PC-3 (cell line): Measurements from ENCODE around the gene MLST8. TPM values are rescaled to one million over a fixed set of nuclear protein-coding genes. Genes with fewer than 3 reads are reported as not detected.

Source experiments
- ATAC-seq: fragments of 200-7000 bp; cut with Tn5 transposase; 2 replicates; pipeline ENCODE4 v1.9.1; 2020; ENCODE audit warnings: mild to moderate bottlenecking, moderate library complexity
- BruUV-seq: library from RNA; stranded (reverse); fragments of 400-500 nt; replicated peaks from 2 replicates; lab custom pipeline; 2021; lab: Mats Ljungman, UMichigan
- CTCF ChIA-PET: fragments of 300-600 bp; sonication (Branson Sonifier 250); formaldehyde crosslinking; loops from one replicate; lab custom pipeline; 2022; ENCODE audit warnings: antibody characterized with exemption; lab: Charles Lee
- POLR2A ChIA-PET: fragments of 300-600 bp; sonication (Branson Sonifier 250); formaldehyde crosslinking; loops from one replicate; lab custom pipeline; 2022; ENCODE audit warnings: antibody characterized with exemption; ENCODE audit not compliant: unreplicated experiment; lab: Charles Lee
- DNase-seq: peaks from one replicate; pipeline ENCODE4 v3.0.0-alpha.2; 2015
- H2AFZ ChIP-seq: fragments of 300-600 bp; sonication (generic); 2 replicates; pipeline ENCODE4 v1.6.0; 2016; ENCODE audit warnings: antibody characterized with exemption, low read length
- H3F3A ChIP-seq: fragments of 300-600 bp; sonication (generic); one replicate; pipeline ENCODE4 v1.6.0; 2017; ENCODE audit warnings: antibody characterized with exemption, low read length, control low read depth, mild to moderate bottlenecking; ENCODE audit not compliant: unreplicated experiment
- H3K27ac ChIP-seq: fragments of 300-600 bp; sonication (generic); 2 replicates; pipeline ENCODE4 v1.5.1; 2016; ENCODE audit warnings: mild to moderate bottlenecking, low read length
- H3K27me3 ChIP-seq: fragments of 300-600 bp; sonication (generic); 2 replicates; pipeline ENCODE4 v1.6.1; 2016; ENCODE audit warnings: low read length, mixed read lengths
- H3K36me3 ChIP-seq: fragments of 300-600 bp; sonication (generic); 2 replicates; pipeline ENCODE4 v1.6.1; 2016; ENCODE audit warnings: low read depth, mixed run types, low read length, mixed read lengths
- H3K4me1 ChIP-seq: fragments of 300-600 bp; sonication (generic); 2 replicates; pipeline ENCODE4 v1.5.1; 2016; ENCODE audit warnings: low read length; ENCODE audit not compliant: insufficient read depth
- H3K4me2 ChIP-seq: fragments of 300-600 bp; sonication (generic); 2 replicates; pipeline ENCODE4 v1.6.0; 2016; ENCODE audit warnings: low read length
- H3K4me3 ChIP-seq: fragments of 300-600 bp; sonication (generic); 2 replicates; pipeline ENCODE4 v1.5.1; 2016; ENCODE audit warnings: mild to moderate bottlenecking, low read length, mixed read lengths
- H3K79me2 ChIP-seq: fragments of 300-600 bp; sonication (generic); 2 replicates; pipeline ENCODE4 v1.6.1; 2017; ENCODE audit warnings: low read length, mixed read lengths
- H3K9ac ChIP-seq: fragments of 300-600 bp; sonication (generic); 2 replicates; pipeline ENCODE4 v1.6.0; 2016; ENCODE audit warnings: mild to moderate bottlenecking, low read length
- H3K9me2 ChIP-seq: fragments of 300-600 bp; sonication (generic); replicated peaks from 2 replicates; pipeline ENCODE4 v1.6.1; 2016; ENCODE audit warnings: mixed run types, low read length, mixed read lengths
- H3K9me3 ChIP-seq: fragments of 300-600 bp; sonication (generic); 2 replicates; pipeline ENCODE4 v1.6.1; 2016; ENCODE audit warnings: low read length, mixed read lengths
- H4K20me1 ChIP-seq: fragments of 300-600 bp; sonication (generic); 2 replicates; pipeline ENCODE4 v1.6.1; 2016; ENCODE audit warnings: low read length, mixed read lengths
- EZH2 ChIP-seq: fragments of 300-600 bp; sonication (generic); IDR thresholded peaks from one replicate; pipeline ENCODE4 v1.6.1; 2017; ENCODE audit warnings: antibody characterized with exemption, mild to moderate bottlenecking, low read length; ENCODE audit not compliant: unreplicated experiment
- EZH2phosphoT487 ChIP-seq: fragments of 300-600 bp; sonication (generic); IDR thresholded peaks from 2 replicates; pipeline ENCODE4 v1.6.1; 2018; ENCODE audit warnings: mild to moderate bottlenecking, antibody characterized with exemption, low read length, borderline replicate concordance
- intact Hi-C: fragments of 100-400 bp; cut with micrococcal nuclease; formaldehyde crosslinking; loops from 2 replicates; pipeline ENCODE4 v1.9.0; 2023
- total RNA-seq: library from RNA; depleted of rRNA; stranded (reverse); fragments of >200 nt; gene quantifications from 2 replicates; pipeline ENCODE4 v1.2.3, GENCODE V29; 2014
- TF ChIP-seq, protein P1 (sequence below): fragments of 300-600 bp; sonication (generic); conservative IDR thresholded peaks from 2 replicates; pipeline ENCODE4 v1.5.1; 2017; ENCODE audit warnings: antibody characterized with exemption, low read depth, mild to moderate bottlenecking, low read length

Gene MLST8
- total RNA-seq, 1 experiment from 2014 or later: 63.3 TPM

DNA sequence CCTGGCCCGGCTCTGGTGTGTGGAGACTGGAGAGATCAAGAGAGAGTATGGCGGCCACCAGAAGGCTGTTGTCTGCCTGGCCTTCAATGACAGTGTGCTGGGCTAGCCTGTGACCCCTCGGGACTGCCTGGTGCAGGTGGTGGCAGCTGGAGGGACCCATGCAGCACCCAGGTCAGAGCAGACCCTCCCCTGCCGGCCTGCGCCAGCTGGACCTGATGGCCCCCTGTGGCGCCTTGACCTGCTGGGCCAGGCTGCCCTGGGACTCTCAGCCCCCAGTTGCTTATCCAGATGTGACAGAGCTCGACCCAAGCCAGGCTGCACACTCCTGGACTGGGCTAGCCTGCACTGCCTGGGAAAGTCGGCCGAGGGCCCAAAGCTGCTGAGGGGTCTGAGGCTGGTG is 3.5 kb downstream of the MLST8 start:
- no peaks in the 10 kb centered on the region for H3K9me3 ChIP-seq
- intact Hi-C loops: no loop called here
- H3K4me3 ChIP-seq: no peak overlapping the region
- no peak for DNase-seq
- peaks cover 12% of the 10 kb centered on the region for H4K20me1 ChIP-seq
- no peak for ATAC-seq
- no peak overlapping the region for H2AFZ ChIP-seq
- H3K36me3 ChIP-seq: no peaks in the 10 kb centered on the region
- POLR2A ChIA-PET: no interaction called here
- H3K4me2 ChIP-seq: no peak overlapping the region
- no peak overlapping the region for H3K27ac ChIP-seq
- peaks cover 46% of the 10 kb centered on the region for H3K79me2 ChIP-seq
- CTCF ChIA-PET: no interaction called here
- BruUV-seq: no TSS peak
- H3K4me1 ChIP-seq: peaks cover 27% of the 10 kb centered on the region
- H3K27me3 ChIP-seq: no peaks in the 10 kb centered on the region
- H3F3A ChIP-seq: no peaks in the 10 kb centered on the region
- H3K9me2 ChIP-seq: no peaks in the 10 kb centered on the region
- no peak overlapping the region for H3K9ac ChIP-seq
- TF ChIP-seq EZH2phosphoT487: no peak
- TF ChIP-seq, protein P1, sequence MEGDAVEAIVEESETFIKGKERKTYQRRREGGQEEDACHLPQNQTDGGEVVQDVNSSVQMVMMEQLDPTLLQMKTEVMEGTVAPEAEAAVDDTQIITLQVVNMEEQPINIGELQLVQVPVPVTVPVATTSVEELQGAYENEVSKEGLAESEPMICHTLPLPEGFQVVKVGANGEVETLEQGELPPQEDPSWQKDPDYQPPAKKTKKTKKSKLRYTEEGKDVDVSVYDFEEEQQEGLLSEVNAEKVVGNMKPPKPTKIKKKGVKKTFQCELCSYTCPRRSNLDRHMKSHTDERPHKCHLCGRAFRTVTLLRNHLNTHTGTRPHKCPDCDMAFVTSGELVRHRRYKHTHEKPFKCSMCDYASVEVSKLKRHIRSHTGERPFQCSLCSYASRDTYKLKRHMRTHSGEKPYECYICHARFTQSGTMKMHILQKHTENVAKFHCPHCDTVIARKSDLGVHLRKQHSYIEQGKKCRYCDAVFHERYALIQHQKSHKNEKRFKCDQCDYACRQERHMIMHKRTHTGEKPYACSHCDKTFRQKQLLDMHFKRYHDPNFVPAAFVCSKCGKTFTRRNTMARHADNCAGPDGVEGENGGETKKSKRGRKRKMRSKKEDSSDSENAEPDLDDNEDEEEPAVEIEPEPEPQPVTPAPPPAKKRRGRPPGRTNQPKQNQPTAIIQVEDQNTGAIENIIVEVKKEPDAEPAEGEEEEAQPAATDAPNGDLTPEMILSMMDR: no peak
- TF ChIP-seq EZH2: no peak

DNA sequence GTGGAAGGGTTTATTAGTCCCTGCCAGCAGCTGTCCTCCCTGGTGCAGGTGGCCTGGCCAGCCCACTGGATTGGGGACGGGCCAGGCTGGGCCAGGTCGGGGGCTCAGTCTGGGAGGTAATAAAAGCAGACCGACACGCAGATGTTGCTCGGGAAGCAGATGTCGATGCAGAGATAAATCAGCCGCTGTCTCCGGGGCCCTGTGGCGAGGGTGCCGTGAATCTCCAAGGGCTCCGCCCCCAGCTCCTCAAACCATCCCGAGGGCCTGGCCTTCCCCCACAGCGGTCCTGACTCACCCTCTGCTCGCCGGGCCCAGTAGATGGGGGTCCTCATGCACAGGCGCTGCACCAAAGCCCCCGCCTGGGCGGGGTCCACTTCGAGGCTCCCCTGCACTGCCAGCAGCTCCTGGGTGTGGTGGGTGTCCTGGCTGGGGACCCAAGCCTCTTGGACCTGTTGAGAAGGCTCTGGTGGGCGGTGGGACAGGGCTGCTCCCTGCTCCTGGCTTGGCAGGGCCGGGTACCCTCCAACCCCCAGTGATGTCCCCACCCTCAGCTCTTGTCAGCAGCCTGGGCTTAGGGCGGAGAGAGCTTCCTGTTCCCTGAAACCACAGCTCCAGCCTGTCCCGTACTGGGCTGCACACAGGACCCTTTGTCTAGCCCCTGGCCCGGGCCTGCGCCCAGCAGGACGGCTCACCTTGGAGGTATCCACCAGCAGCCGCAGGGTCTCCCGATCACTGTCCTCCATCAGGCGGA is 4.2 kb downstream of the MLST8 start:
- ATAC-seq (no peak), DNase-seq (no peak)
- ChIA-PET POLR2A (no interaction called here), CTCF (no interaction called here)
- H2AFZ ChIP-seq: no peak overlapping the region
- no peak overlapping the region for H3K27ac ChIP-seq
- H4K20me1 ChIP-seq: peaks cover 12% of the 10 kb centered on the region
- H3K9me3 ChIP-seq: no peaks in the 10 kb centered on the region
- no peak overlapping the region for H3K4me3 ChIP-seq
- H3K4me1 ChIP-seq: peaks cover 27% of the 10 kb centered on the region
- no peaks in the 10 kb centered on the region for H3F3A ChIP-seq
- no TSS peak for BruUV-seq
- no peaks in the 10 kb centered on the region for H3K36me3 ChIP-seq
- intact Hi-C loops: no loop called here
- H3K4me2 ChIP-seq: no peak overlapping the region
- TF ChIP-seq EZH2: no peak
- TF ChIP-seq, protein P1: no peak
- TF ChIP-seq EZH2phosphoT487: no peak
- H3K9ac ChIP-seq: no peak overlapping the region
- H3K27me3 ChIP-seq: no peaks in the 10 kb centered on the region
- H3K79me2 ChIP-seq: peaks cover 52% of the 10 kb centered on the region
- H3K9me2 ChIP-seq: no peaks in the 10 kb centered on the region

DNA sequence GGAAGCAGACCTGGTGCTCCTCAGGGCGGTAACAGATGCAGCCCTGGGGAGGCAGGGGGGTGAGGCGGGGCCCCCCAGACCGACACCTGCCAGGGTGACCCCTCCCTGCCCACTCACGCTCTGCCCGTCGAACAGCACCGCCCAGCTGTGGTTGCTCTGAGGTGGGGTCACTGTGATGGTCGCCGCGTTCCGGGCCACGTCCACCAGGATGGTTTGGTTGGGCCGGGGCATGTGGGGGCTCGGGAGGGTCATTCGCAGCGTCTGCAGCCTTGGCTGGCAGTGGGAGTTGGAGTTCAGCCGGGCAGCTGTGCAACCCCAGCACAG is 4.7 kb downstream of the MLST8 start:
- peaks cover 12% of the 10 kb centered on the region for H4K20me1 ChIP-seq
- no peak overlapping the region for H3K4me2 ChIP-seq
- peaks cover 23% of the 10 kb centered on the region for H3K4me1 ChIP-seq
- no peaks in the 10 kb centered on the region for H3K36me3 ChIP-seq
- no peak for TF ChIP-seq EZH2
- TF ChIP-seq EZH2phosphoT487: no peak
- TF ChIP-seq, protein P1: no peak
- H2AFZ ChIP-seq: no peak overlapping the region
- no peak for DNase-seq
- intact Hi-C loops: no loop called here
- no peaks in the 10 kb centered on the region for H3K27me3 ChIP-seq
- H3K79me2 ChIP-seq: peaks cover 52% of the 10 kb centered on the region
- no peak overlapping the region for H3K27ac ChIP-seq
- ATAC-seq: no peak
- H3K9me2 ChIP-seq: no peaks in the 10 kb centered on the region
- no peak overlapping the region for H3K4me3 ChIP-seq
- BruUV-seq: no TSS peak
- H3K9ac ChIP-seq: no peak overlapping the region
- POLR2A ChIA-PET: no interaction called here
- CTCF ChIA-PET: no interaction called here
- H3F3A ChIP-seq: no peaks in the 10 kb centered on the region
- no peaks in the 10 kb centered on the region for H3K9me3 ChIP-seq
